ENCODE results near the gene DKK2.

DNA sequence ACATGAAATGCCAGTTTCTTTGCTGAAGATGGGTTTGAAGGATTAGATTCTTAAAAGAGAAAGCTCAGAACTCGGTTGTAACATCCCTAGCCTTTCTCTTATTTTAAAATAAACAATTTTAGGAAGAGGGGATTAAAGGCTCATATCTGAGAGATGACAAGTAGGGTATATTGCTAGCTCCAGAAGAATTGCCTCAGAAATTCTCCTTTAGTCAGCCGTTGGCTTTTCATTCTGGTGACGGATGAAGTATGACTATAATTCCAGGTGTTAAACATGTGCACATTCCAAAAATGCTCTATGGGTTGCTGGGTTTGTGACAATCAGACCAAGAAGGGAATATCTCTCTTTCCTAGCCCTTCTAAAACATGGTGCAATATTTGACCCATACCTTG is 17.8 kb downstream of the DKK2 start:
- TF ChIP-seq, protein P1, sequence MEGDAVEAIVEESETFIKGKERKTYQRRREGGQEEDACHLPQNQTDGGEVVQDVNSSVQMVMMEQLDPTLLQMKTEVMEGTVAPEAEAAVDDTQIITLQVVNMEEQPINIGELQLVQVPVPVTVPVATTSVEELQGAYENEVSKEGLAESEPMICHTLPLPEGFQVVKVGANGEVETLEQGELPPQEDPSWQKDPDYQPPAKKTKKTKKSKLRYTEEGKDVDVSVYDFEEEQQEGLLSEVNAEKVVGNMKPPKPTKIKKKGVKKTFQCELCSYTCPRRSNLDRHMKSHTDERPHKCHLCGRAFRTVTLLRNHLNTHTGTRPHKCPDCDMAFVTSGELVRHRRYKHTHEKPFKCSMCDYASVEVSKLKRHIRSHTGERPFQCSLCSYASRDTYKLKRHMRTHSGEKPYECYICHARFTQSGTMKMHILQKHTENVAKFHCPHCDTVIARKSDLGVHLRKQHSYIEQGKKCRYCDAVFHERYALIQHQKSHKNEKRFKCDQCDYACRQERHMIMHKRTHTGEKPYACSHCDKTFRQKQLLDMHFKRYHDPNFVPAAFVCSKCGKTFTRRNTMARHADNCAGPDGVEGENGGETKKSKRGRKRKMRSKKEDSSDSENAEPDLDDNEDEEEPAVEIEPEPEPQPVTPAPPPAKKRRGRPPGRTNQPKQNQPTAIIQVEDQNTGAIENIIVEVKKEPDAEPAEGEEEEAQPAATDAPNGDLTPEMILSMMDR (IDR thresholded peaks at IDR 0.05; ENCODE audit: low read depth, low read length): no peak
- TF ChIP-seq EZH2phosphoT487 (IDR thresholded peaks at IDR 0.05; ENCODE audit: low read depth): no peak

All from OCI-LY3 (cell line).